HG02840 (cell line): ENCODE data around the gene TPT1.

Experiments used
- ATAC-seq: cut with Tn5 transposase; IDR thresholded peaks from one replicate; pipeline ENCODE4 v1.9.1; 2021; ENCODE audit warnings: mild to moderate bottlenecking, moderate library complexity, moderate number of reproducible peaks; ENCODE audit not compliant: unreplicated experiment, low FRiP score

The TPT1 gene

GRCh38 chr13:45336025-45336800, 4.8 kb downstream of the TPT1 start:
- ATAC-seq: no peak

- no peak for ATAC-seq
Measured at GRCh38 chr13:45335397-45336024, 5.5 kb downstream of the TPT1 start.

- ATAC-seq: no peak
Measured at GRCh38 chr13:45333977-45334922, 6.7 kb downstream of the TPT1 start.

DNA sequence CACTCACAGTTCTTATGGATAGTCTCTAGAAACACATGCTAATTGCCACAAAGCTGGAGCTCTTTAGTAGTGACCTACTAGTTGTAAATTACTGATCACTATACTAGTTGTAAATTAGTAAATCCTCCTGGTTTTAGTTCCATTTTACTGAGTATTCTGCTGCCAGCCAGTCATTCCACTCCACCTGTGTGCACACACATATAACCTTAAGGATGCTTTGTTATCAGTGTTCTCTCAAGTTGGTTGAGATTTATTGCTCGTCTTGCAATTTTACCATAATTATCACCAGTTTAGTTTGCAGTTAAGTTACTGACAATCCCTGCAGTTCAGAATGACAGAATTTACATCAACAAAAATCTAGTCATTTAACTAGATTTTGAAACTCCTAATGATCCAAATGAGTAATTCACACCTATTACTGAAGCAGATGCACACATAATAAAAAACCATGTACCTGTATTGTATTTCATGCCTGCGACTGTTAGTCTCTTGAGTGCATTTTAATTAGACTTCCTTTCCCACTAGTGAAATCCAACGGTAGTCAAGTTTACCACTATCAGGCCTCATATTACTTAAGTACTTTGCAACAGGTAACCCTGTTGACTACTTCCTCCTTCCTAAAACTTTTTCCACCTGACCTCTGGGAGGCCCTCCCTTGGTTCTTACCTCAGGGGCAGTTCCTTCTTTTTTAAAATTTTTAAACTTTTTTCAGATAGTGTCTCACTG, 7.6 kb downstream of the TPT1 start:
- ATAC-seq: no peak

DNA sequence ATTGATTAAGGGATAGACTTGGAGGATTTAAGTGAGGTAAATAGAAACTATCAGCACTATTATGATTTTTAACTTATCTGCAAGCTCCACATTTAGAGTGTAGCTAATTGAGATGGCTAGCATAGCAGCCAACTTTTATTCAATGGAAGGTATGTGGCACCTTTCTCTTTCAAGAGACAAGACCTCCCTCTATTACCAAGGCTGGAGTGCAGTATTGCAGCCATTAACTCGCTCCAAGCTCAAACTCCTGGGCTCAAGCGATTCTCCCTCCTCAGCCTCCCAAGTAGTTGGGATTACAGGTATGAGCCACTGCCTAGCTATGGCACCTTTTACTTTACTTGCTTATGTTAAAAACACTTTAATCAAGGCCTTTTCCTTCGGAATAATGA, 8.2 kb downstream of the TPT1 start:
- no peak for ATAC-seq

GRCh38 chr13:45332036-45332830, 8.8 kb downstream of the TPT1 start:
- no peak for ATAC-seq

DNA sequence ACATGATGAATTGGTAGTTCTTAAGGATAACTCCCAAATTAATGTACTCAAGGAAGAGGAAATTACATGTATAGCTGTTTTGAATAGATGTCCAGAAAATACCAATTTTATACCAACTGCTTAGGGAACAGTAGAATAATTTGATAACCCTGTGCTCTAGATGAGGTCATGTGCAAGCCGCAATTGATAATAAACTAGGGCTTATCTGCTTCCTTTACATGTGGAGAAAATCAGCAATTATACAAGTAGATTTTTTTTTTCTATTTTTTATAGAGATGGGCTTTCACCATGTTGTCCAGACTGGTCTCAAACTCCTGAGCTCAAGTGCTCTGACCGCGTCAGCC, 9.3 kb downstream of the TPT1 start:
- ATAC-seq: no peak

DNA sequence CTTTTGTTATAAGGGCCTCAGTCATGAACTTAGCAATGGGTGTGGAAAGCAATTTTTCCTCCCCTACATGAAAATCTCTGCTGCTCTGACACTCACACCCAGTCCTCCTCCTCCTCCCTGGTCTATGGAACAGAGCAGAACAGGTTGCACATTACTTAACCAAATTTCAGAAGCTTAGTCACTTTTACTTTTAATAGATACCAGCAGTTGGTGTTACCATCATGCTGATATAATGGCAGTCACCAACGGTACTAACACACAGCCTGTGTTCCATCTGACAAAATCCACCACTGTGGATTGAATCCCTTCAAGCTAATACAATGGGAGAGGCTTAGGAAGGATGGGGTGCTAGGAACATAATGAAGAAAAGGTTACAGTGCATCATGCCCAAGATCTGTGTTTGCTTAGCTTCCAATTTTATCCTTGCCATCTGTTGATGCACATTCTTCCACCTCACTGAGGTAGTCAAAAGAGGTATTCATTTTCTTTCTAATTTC, 9.8 kb downstream of the TPT1 start:
- ATAC-seq: no peak

- ATAC-seq: no peak
Measured at GRCh38 chr13:45328661-45329111, 12.3 kb downstream of the TPT1 start.

GRCh38 chr13:45327253-45327955, 13.6 kb downstream of the TPT1 start:
- ATAC-seq: no peak

- ATAC-seq: no peak
Measured at GRCh38 chr13:45325806-45326205, 15.2 kb downstream of the TPT1 start.

DNA sequence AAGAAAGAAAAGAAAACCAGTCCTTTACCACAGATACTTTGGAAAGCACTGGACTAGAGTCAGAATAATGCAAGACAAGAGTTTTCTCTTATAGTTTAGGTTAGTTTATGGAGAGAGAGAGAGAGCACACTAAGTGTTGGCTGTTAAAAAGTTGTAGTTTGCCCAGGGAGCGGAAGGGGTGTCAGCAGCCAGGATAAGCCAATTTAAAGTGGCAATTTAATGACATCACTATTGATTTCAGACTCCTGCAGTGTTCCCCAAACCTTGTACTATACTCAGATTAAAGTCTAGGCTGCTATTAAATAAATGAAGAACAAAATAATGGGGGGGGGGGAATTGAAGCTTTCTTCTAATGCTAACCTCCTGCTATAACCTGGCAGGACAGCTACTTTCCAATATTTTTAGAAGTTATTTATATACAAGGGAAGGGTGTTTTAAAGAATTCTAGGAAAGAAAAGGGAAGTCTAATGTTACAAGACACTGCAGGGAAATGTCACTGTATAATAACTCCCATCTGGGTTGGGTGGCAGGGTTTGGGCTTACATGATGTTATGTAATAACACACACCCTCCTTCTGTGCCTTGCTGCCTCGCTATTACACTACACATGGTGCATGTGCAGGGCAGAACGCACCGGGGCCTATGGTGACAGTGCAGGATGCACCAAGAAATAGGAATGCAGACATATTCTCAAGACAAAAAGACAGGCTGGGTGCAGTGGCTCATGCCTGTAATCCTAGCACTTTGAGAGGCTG, 19.9 kb downstream of the TPT1 start:
- ATAC-seq: no peak

- ATAC-seq: no peak
Measured at GRCh38 chr13:45316996-45317395, 24.0 kb downstream of the TPT1 start.

DNA sequence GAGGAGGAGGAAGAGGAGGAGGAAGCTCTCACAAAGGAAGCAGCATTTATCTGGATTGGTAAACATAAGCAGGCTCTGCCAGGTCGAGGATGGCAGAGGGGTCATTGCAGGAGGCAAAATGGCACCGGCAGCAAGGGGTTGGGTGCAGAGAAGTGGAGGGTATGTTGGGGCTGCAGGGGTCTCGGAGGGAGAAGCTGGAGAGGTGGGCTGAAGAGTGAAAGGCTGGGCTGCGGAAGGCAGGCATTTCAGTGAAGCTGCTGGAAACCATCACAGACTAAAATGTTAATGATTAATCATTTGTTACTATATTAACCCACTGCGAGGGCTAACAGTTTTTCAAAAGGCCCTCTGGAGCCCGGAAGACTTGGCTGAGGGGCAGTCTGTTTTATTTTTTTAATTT, 24.6 kb downstream of the TPT1 start:
- no peak for ATAC-seq

- no peak for ATAC-seq
Measured at GRCh38 chr13:45315520-45316167, 25.3 kb downstream of the TPT1 start.

- ATAC-seq: no peak
Measured at GRCh38 chr13:45314822-45315221, 26.2 kb downstream of the TPT1 start.

GRCh38 chr13:45310341-45311131, 30.4 kb downstream of the TPT1 start:
- no peak for ATAC-seq
